ENCODE measurements around the gene TRIM9.

Gene TRIM9

DNA sequence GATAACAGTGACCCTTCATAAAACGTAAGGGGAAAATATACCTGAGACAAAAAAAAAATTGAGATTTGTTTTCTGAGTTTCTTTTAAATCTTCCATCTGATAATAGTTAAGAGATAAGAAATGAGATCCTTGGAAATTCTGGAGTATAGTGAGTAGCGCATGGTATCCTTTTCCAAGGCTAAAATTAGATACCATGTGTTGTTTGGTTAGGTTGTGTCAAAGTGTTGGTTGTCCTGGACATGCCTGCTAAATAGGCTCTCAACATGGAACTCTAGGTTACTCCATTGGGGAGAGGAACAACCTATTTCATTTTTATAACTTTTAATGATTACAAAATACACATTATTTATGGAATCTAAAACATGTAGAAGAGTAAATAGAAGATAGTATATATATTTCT lies 165.4 kb downstream of the TRIM9 start:
- DNase-seq = no peak

DNA sequence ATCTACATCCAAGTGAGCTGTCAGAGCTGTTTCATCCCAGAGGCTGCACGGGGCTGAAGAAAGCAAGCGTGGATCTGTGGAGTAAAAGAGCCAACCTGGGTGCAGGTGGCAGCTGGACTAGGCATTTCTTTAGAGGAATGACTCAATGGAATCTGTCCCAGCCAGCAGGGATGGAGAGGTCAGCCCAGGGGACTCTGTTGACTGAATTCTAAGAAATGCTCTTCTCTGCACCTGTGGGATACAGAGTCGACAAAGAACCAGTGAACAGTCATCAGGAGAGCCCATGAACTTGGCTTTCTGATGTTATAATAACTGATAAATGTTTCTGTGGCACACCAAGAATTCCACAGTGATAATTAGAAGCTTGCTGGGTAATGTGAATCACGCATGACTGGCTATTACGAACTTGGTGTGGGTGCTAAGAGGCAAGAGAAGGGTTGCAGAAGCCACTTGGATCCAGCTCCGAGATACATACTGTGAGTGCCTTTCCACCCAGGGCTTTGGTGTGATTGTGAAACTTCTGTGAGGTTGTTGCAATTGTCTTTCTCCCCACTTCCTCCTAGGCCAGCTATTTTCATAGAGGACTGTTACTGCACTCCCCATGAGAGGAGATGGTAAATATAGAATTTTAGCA lies 166.8 kb downstream of the TRIM9 start:
- peak in 1 of 2 donors; percentile 46 for DNase-seq

DNA sequence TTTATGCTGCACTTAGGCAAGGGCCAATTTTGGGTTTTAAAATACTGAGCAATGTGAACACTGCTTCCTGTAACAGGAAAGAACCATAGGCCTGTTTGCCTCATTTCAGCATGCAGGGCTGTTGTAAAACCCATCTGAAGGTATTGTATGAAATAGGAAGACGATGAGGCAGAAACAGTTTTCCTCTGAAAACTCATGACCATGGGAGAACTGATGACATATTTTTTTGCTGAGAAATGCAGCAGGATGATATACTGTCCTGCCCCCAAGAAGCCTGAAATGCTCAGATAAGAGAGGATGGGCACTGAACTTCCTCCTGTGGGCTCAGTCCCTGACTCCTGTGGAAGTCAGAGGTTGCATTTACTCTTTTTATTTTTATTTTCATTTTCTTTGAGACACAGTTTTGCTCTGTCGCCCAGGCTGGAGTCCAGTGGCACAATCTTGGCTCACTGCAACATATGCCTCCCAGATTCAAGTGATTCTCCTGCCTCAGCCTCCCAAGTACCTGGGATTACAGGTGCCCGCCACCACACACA lies 168.0 kb downstream of the TRIM9 start:
- no peak for DNase-seq
